Endodermal cell (in vitro differentiated cells): Measurements from ENCODE around the gene NT5DC1. TPM values are rescaled to one million over a fixed set of nuclear protein-coding genes. Genes with fewer than 3 reads are reported as not detected.

Source experiments
- DNase-seq: peaks from one replicate; pipeline ENCODE4 v3.0.0-alpha.2; 2017
- H3K27ac ChIP-seq: 2 replicates; pipeline ENCODE4 v1.5.1; 2013; ENCODE audit warnings: mild to moderate bottlenecking, low read depth, low read length, moderate library complexity
- H3K27me3 ChIP-seq: 2 replicates; pipeline ENCODE4 v1.6.1; 2013; ENCODE audit warnings: mild to moderate bottlenecking, low read length, moderate library complexity; ENCODE audit not compliant: insufficient read depth, control insufficient read depth, poor library complexity, severe bottlenecking
- H3K36me3 ChIP-seq: 2 replicates; pipeline ENCODE4 v1.7.0; 2013; ENCODE audit warnings: mild to moderate bottlenecking, low read length, moderate library complexity; ENCODE audit not compliant: control insufficient read depth, insufficient read depth
- H3K4me1 ChIP-seq: one replicate; pipeline ENCODE4 v1.7.0; 2013; ENCODE audit warnings: low read length; ENCODE audit not compliant: control insufficient read depth, insufficient read depth
- H3K4me3 ChIP-seq: 2 replicates; pipeline ENCODE4 v1.5.1; 2013; ENCODE audit warnings: mild to moderate bottlenecking, low read length, moderate library complexity
- H3K9ac ChIP-seq: 2 replicates; pipeline ENCODE4 v1.6.1; 2013; ENCODE audit warnings: mild to moderate bottlenecking, low read length, moderate library complexity; ENCODE audit not compliant: poor library complexity, severe bottlenecking; ENCODE audit errors: extremely low read depth
- H3K9me3 ChIP-seq: 2 replicates; pipeline ENCODE4 v1.6.1; 2013; ENCODE audit warnings: mild to moderate bottlenecking, low read length, moderate library complexity; ENCODE audit not compliant: control insufficient read depth
- H3K27ac Mint-ChIP-seq: 2 replicates; pipeline ENCODE4 v1.8.0; 2020; ENCODE audit warnings: mixed read lengths
- H3K27me3 Mint-ChIP-seq: 2 replicates; pipeline ENCODE4 v1.8.0; 2021; ENCODE audit warnings: mild to moderate bottlenecking, mixed read lengths; ENCODE audit not compliant: insufficient read depth
- H3K36me3 Mint-ChIP-seq: 2 replicates; pipeline ENCODE4 v1.8.0; 2020; ENCODE audit warnings: low read depth, mixed read lengths
- H3K4me1 Mint-ChIP-seq: 2 replicates; pipeline ENCODE4 v1.8.0; 2020; ENCODE audit warnings: mixed read lengths
- H3K4me3 Mint-ChIP-seq: 2 replicates; pipeline ENCODE4 v1.8.0; 2020; ENCODE audit warnings: mild to moderate bottlenecking, moderate library complexity, mixed read lengths
- H3K9me3 Mint-ChIP-seq: 2 replicates; pipeline ENCODE4 v1.8.0; 2020; ENCODE audit warnings: mild to moderate bottlenecking, mixed read lengths
- CTCF ChIP-seq: fragments of 200-600 bp; sonication (generic); conservative IDR thresholded peaks from 2 replicates; pipeline ENCODE4 v1.5.0; 2021; ENCODE audit warnings: antibody characterized with exemption, mild to moderate bottlenecking
- WGBS, 2 experiments: methylation state at CpG; one replicate each; pipeline versions ENCODE4 v1.1.5 to v1.1.7; 2013; ENCODE audit warnings: missing lambda C conversion rate in 2 of 2, mixed read lengths in 1 of 2; ENCODE audit not compliant: insufficient coverage in 1 of 2, insufficient read length in 1 of 2; 5-methylcytosine and 5-hydroxymethylcytosine counted together
- total RNA-seq, 2 donors: library from RNA; stranded (reverse); fragmentation: NEBNext Ultra II Directional in 1 of 2; extraction: Animal tissue kit (Norgen Biotek cat#: 25700) in 1 of 2; gene quantifications; 2 replicates in 1 of 2; 3 replicates in 1 of 2; pipeline ENCODE4 v1.2.1, GENCODE V29; 2021

Gene NT5DC1
- total RNA-seq, 2 donors from 2014 or later: 83.0 to 136 TPM

GRCh38 chr6:116267836-116268588 is 167.4 kb downstream of the NT5DC1 start:
- no peaks in the 10 kb centered on the region for H3K4me1 ChIP-seq
- H3K27ac Mint-ChIP-seq: no peak overlapping the region
- 46% methylated on average over 3 of the region's 3 CpGs; no CpG with 5 or more reads in 1 of the 2 experiments for WGBS, 2 experiments

GRCh38 chr6:116268589-116269293 is 168.1 kb downstream of the NT5DC1 start:
- Mint-ChIP-seq H3K9me3 (peaks cover 2% of the 10 kb centered on the region), H3K4me1 (peaks cover 8% of the 10 kb centered on the region), H3K27me3 (no peaks in the 10 kb centered on the region), H3K4me3 (no peak overlapping the region), H3K27ac (no peak overlapping the region), H3K36me3 (peaks cover 4% of the 10 kb centered on the region)
- TF ChIP-seq CTCF: peak; percentile 96
- Histone ChIP-seq H3K27me3 (no peaks in the 10 kb centered on the region), H3K36me3 (peaks cover 9% of the 10 kb centered on the region), H3K4me1 (no peaks in the 10 kb centered on the region), H3K4me3 (no peak overlapping the region), H3K27ac (no peak overlapping the region), H3K9ac (no peak overlapping the region), H3K9me3 (no peaks in the 10 kb centered on the region)
- DNase-seq: no peak
- 20 to 62% methylated on average over 1 to 3 of the region's 3 CpGs for WGBS, 2 experiments

More at GRCh38 chr6:116267836-116268588, 167.4 kb downstream of the NT5DC1 start:
- no peak for TF ChIP-seq CTCF
- Histone ChIP-seq H3K36me3 (peaks cover 5% of the 10 kb centered on the region), H3K9ac (no peak overlapping the region), H3K4me3 (no peak overlapping the region), H3K27ac (no peak overlapping the region), H3K9me3 (no peaks in the 10 kb centered on the region), H3K27me3 (no peaks in the 10 kb centered on the region)
- Mint-ChIP-seq H3K4me1 (peaks cover 7% of the 10 kb centered on the region), H3K4me3 (no peak overlapping the region), H3K27me3 (no peaks in the 10 kb centered on the region), H3K36me3 (no peaks in the 10 kb centered on the region), H3K9me3 (peaks cover 2% of the 10 kb centered on the region)
- no peak for DNase-seq

GRCh38 chr6:116271149-116271708 is 170.6 kb downstream of the NT5DC1 start:
- Mint-ChIP-seq H3K9me3 (no peaks in the 10 kb centered on the region), H3K4me3 (no peak overlapping the region), H3K4me1 (peaks cover 12% of the 10 kb centered on the region), H3K36me3 (peaks cover 17% of the 10 kb centered on the region), H3K27ac (peak overlapping the region; percentile 18), H3K27me3 (no peaks in the 10 kb centered on the region)
- Histone ChIP-seq H3K36me3 (peaks cover 25% of the 10 kb centered on the region), H3K4me1 (no peaks in the 10 kb centered on the region), H3K4me3 (no peak overlapping the region), H3K9ac (no peak overlapping the region), H3K9me3 (no peaks in the 10 kb centered on the region), H3K27ac (no peak overlapping the region), H3K27me3 (no peaks in the 10 kb centered on the region)
- 19 to 41% methylated on average over 2 of the region's 2 CpGs for WGBS, 2 experiments
- no peak for DNase-seq
- no peak for TF ChIP-seq CTCF
